HEK293T (cell line): ENCODE data around the gene STYXL1.

Source experiments
- CTCF ChIA-PET: fragments of 350-600 bp; formaldehyde crosslinking; extraction: SDS; loops from one replicate; lab custom pipeline; 2021; ENCODE audit warnings: antibody characterized with exemption, inconsistent platforms; lab: Yijun Ruan, JAX
- POLR2A ChIA-PET: fragments of 350-600 bp; formaldehyde crosslinking; extraction: SDS; loops from one replicate; lab custom pipeline; 2020; ENCODE audit warnings: antibody characterized with exemption, inconsistent platforms; lab: Yijun Ruan, JAX
- DNase-seq: peaks from one replicate; pipeline ENCODE4 v3.0.0; 2012; ENCODE audit warnings: mixed read lengths; ENCODE audit errors: extremely low spot score
- ARNT ChIP-seq: fragments of 450-650 bp; IDR thresholded peaks from 2 replicates; pipeline ENCODE4 v1.6.1; 2017; ENCODE audit warnings: mild to moderate bottlenecking
- BHLHE40 ChIP-seq: fragments of 450-650 bp; IDR thresholded peaks from 2 replicates; pipeline ENCODE4 v1.6.1; 2016; ENCODE audit warnings: mild to moderate bottlenecking, moderate library complexity, borderline replicate concordance
- CTBP1 ChIP-seq: fragments of 450-650 bp; IDR thresholded peaks from 2 replicates; pipeline ENCODE4 v1.6.1; 2016; ENCODE audit warnings: borderline replicate concordance
- ELF4 ChIP-seq: fragments of 450-650 bp; IDR thresholded peaks from 2 replicates; pipeline ENCODE4 v1.6.1; 2017; ENCODE audit warnings: antibody characterized with exemption
- FOXA1 ChIP-seq: fragments of 450-650 bp; IDR thresholded peaks from 2 replicates; pipeline ENCODE4 v1.6.1; 2016; ENCODE audit warnings: mild to moderate bottlenecking
- FOXK2 ChIP-seq: fragments of 450-650 bp; IDR thresholded peaks from 2 replicates; pipeline ENCODE4 v1.6.1; 2016; ENCODE audit warnings: mild to moderate bottlenecking
- FOXM1 ChIP-seq: fragments of 450-650 bp; IDR thresholded peaks from 2 replicates; pipeline ENCODE4 v1.6.1; 2017; ENCODE audit warnings: mild to moderate bottlenecking, borderline replicate concordance
- HDGF ChIP-seq: fragments of 450-650 bp; IDR thresholded peaks from 2 replicates; pipeline ENCODE4 v1.6.1; 2017; ENCODE audit warnings: antibody characterized with exemption, borderline replicate concordance
- L3MBTL2 ChIP-seq: fragments of 450-650 bp; conservative IDR thresholded peaks from 2 replicates; pipeline ENCODE4 v1.6.1; 2016; ENCODE audit warnings: mild to moderate bottlenecking
- LEF1 ChIP-seq: fragments of 450-650 bp; IDR thresholded peaks from 2 replicates; pipeline ENCODE4 v1.6.1; 2017; ENCODE audit warnings: mild to moderate bottlenecking, borderline replicate concordance
- NFRKB ChIP-seq: fragments of 450-650 bp; IDR thresholded peaks from 2 replicates; pipeline ENCODE4 v1.6.1; 2016; ENCODE audit warnings: mild to moderate bottlenecking, moderate library complexity
- SP1 ChIP-seq: fragments of 450-650 bp; IDR thresholded peaks from 2 replicates; pipeline ENCODE4 v1.6.1; 2017
- SUZ12 ChIP-seq: fragments of 450-650 bp; IDR thresholded peaks from 2 replicates; pipeline ENCODE4 v1.6.1; 2016; ENCODE audit warnings: mild to moderate bottlenecking
- TARDBP ChIP-seq: fragments of 450-650 bp; IDR thresholded peaks from 2 replicates; pipeline ENCODE4 v1.6.1; 2016
- ZNF384 ChIP-seq: fragments of 450-650 bp; IDR thresholded peaks from 2 replicates; pipeline ENCODE4 v1.6.1; 2016
- TF ChIP-seq, protein P1 (sequence below): fragments of 450-650 bp; IDR thresholded peaks from 2 replicates; pipeline ENCODE4 v1.6.1; 2016

STYXL1 gene

DNA sequence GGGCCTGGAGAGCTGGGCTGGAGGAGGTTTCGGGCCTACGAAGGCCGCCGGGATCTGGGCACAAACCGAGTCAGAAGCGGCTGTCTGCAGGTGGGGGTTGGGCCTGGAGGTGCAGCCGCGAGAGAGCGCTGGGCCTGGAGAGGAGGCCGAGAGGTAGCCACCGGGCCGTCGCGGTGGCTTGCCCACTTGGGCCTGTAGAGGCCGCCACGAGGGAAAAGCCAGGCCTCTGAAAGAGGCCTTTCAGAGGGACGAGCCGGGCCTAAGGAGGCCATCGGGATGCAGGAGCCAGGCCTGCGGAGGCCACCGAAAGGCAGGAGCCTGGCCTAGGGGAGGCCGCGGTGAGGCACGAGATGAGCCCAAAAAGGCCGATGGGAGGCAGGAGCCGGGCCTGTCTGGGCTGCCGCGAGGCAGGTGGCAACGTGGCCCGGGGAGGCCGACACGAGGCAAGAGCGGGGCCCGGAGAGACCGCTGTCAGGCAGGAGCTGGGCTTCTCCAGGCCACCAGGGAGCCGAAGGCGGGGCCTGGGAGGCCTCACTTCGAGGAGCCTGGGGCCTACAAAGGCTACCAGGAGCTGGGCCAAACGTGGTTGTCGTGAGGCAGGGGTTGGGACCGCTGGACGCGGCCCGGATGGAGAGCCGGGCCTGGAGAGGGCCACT is 25.7 kb upstream of the STYXL1 start:
- POLR2A ChIA-PET = interaction anchor here (2.1 kb wide), 1 partner anchor 26 kb away, joined by 4 read pairs; the partner anchor contains the start of genes MDH2 and STYXL1
- TF ChIP-seq FOXA1 (no peak), ARNT (no peak), FOXM1 (no peak), L3MBTL2 (no peak), ELF4 (no peak), TARDBP (no peak), SP1 (no peak), CTBP1 (no peak), ZNF384 (no peak)
- TF ChIP-seq, protein P1, sequence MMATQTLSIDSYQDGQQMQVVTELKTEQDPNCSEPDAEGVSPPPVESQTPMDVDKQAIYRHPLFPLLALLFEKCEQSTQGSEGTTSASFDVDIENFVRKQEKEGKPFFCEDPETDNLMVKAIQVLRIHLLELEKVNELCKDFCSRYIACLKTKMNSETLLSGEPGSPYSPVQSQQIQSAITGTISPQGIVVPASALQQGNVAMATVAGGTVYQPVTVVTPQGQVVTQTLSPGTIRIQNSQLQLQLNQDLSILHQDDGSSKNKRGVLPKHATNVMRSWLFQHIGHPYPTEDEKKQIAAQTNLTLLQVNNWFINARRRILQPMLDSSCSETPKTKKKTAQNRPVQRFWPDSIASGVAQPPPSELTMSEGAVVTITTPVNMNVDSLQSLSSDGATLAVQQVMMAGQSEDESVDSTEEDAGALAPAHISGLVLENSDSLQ = no peak
- CTCF ChIA-PET = no interaction called here
- peak; percentile 10 for DNase-seq

DNA sequence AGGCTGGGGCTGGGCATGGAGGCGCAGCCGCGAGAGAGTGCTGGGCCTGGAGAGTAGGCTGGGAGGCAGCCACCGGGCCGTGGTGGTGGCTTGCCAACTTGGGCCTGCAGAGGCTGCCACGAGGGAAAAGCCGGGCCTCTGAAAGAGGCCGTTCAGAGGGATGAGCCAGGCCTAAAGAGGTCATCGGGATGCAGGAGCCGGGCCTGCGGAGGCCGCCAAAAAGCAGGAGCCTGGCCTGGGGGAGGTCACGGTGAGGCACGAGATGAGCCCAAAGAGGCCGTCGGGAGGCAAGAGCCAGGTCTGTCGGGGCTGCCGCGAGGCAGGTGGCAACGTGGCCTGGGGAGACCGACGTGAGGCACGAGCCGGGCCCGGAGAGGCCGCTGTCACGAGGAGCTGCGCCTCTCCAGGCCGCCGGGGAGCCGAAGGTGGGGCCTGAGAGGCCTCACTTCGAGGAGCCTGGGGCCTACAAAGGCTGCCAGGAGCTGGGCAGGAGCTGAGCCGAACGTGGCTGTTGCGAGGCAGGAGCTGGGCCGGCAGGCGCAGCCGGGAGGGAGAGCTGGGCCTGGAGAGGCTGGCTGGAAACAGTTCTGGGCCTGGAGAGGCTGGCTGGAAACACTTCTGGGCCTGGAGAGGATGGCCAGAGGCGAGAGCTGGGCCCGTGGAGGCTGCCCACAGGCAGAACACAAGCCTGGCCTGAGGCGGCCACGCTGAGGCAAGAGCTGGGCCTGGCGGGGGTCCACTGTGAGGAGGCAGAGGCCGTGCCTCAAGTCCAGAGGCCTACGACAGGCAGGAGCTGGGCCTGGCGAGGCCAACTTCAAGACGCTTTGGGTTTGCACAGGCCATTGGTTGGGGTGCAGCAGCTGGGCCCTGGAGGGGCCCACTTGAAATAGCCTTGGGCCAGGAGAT is 24.7 kb upstream of the STYXL1 start:
- CTCF ChIA-PET = no interaction called here
- DNase-seq = no peak
- POLR2A ChIA-PET = interaction anchor here (0.9 to 2.1 kb wide), 2 partner anchors 24 to 25 kb away, joined by 3 to 4 read pairs; partner anchors contain the start of genes MDH2 and STYXL1
- TF ChIP-seq LEF1 (no peak), NFRKB (no peak), SP1 (no peak), TARDBP (no peak), FOXA1 (no peak), HDGF (no peak), ARNT (no peak), CTBP1 (no peak), ZNF384 (no peak), FOXM1 (no peak), FOXK2 (no peak), L3MBTL2 (no peak), ELF4 (no peak), SUZ12 (no peak), BHLHE40 (no peak)
- TF ChIP-seq, protein P1 = no peak

DNA sequence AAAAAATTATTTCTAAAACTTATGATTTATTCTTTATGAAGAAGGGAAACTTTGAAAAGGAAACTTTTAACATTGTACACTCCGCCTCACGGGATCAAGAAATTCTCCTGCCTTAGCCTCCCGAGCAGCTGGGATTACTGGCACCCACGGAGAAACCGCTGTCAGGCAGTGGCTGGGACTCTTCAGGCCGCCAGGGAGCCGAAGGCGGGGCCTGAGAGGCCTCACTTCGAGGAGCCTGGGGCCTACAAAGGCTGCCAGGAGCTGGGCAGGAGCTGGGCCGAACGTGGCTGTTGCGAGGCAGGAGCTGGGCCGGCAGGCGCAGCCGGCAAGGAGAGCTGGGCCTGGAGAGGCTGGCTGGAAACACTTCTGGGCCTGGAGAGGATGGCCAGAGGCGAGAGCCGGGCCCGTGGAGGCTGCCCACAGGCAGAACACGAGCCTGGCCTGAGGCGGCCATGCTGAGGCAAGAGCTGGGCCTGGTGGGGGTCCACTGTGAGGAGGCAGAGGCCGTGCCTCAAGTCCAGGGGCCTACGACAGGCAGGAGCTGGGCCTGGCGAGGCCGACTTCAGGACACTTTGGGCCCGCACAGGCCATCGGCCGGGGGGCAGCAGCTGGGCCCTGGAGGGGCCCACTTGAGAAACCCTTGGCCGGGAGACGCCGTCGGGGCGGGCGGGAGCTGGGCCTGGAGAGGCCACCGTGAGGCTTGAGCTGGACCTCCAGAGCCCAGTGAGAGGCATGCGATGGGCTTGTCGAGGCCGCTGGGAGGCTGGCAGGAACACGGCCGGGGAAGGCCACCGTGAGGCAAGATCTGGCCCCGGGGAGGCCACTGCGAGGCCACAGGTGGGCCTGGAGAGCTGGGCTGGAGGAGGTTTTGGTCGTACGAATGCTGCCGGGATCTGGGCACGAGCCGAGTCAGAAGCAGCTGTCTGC is 23.8 kb upstream of the STYXL1 start:
- POLR2A ChIA-PET = interaction anchor here (0.9 to 2.1 kb wide), 2 partner anchors 23 to 24 kb away, joined by 3 to 4 read pairs; partner anchors contain the start of genes MDH2 and STYXL1

DNA sequence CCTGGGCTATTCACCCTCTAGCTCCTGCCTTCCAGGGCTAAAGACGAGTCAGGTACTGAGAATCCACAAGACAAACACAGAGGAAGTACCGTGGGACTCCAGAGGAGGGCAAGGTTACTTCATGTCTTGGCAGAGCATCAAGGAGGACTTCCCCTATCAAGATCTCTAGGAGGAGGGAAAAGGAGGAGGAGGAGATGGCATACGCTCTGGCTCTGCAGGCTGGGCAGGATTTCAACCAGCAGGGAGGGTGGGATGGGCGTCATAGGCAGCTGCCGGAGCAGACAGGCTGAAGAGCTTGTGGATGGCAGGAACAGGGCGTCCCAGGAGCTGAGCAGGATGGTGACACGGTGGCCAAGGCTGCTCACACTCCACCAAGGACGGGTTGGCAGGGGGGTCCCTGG is 21.4 kb upstream of the STYXL1 start:
- TF ChIP-seq HDGF (no peak), FOXM1 (no peak), SP1 (no peak), CTBP1 (no peak), BHLHE40 (no peak), NFRKB (no peak), ARNT (no peak), ZNF384 (no peak)
- TF ChIP-seq, protein P1 = no peak
- POLR2A ChIA-PET = interaction anchor here (1.1 kb wide), 1 partner anchor 21 kb away, joined by 6 read pairs; the partner anchor contains the start of genes MDH2 and STYXL1
- DNase-seq = peak; percentile 20
- CTCF ChIA-PET = interaction anchor here (0.5 kb wide), 1 partner anchor 71 kb away, joined by 3 read pairs; no protein-coding TSS in a partner anchor

More for the DNA sequence above, 23.8 kb upstream of the STYXL1 start:
- CTCF ChIA-PET = interaction anchor here (0.6 kb wide), 1 partner anchor 11 kb away, joined by 3 read pairs; no protein-coding TSS in a partner anchor
- TF ChIP-seq FOXA1 (no peak), L3MBTL2 (no peak), CTBP1 (no peak), ARNT (no peak), ZNF384 (no peak), FOXM1 (no peak), ELF4 (no peak), LEF1 (no peak), BHLHE40 (no peak), FOXK2 (no peak)
- TF ChIP-seq, protein P1 = no peak
- DNase-seq = peak; percentile 12
